Measurements from ENCODE around the gene VPS37C. TPM values are rescaled to one million over a fixed set of nuclear protein-coding genes. Genes with fewer than 3 reads are reported as not detected.

The VPS37C gene
- total RNA-seq, 3 donors from 2014 or later: 9.3 to 20.3 (median 17.1) TPM

GRCh38 chr11:61172888-61173287 is 11.7 kb upstream of the VPS37C start:
- no peak overlapping the region for H3K27ac ChIP-seq
- H3K4me1 ChIP-seq: no peaks in the 10 kb centered on the region
- H3K4me3 ChIP-seq: no peak overlapping the region
- intact Hi-C loops (cut with DNase I; ENCODE audit: low total_unique reads): no loop called here
- no peak for TF ChIP-seq POLR2AphosphoS5 (IDR thresholded peaks at IDR 0.05)
- no peak for TF ChIP-seq CTCF (IDR thresholded peaks at IDR 0.05)
- TF ChIP-seq POLR2A (IDR thresholded peaks at IDR 0.05): no peak
- no peaks in the 10 kb centered on the region for H3K36me3 ChIP-seq
- no peaks in the 10 kb centered on the region for H3K27me3 ChIP-seq
- H3K9me3 ChIP-seq: no peaks in the 10 kb centered on the region
- no peak for DNase-seq (ENCODE audit: low spot score in 2 of 2)

DNA sequence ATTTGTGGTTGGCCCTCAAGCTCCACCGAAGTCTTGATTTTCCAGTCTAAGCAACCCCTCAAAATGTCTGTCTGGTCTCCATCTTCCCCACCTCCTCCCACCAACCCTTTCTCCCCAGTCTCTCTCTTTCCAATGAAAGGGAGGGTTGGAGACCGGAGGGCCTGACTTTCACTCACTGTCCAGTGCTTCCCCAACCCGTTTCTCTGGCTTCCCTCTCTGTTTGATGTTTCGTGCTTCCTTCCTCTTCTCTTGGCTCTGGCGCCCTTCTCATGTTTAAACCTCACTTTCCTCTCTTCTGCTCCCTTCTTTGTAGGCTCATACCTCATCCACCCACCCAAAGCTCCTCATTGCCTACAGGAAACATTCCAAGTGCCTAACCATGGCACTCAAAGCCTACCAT is 11.1 kb upstream of the VPS37C start:
- DNase-seq (ENCODE audit: low spot score in 2 of 2): no peak
- intact Hi-C loops (cut with DNase I; ENCODE audit: low total_unique reads): no loop called here

GRCh38 chr11:61171907-61172306 is 10.7 kb upstream of the VPS37C start:
- Histone ChIP-seq H3K27ac (no peak overlapping the region), H3K36me3 (no peaks in the 10 kb centered on the region), H3K27me3 (no peaks in the 10 kb centered on the region), H3K4me1 (no peaks in the 10 kb centered on the region), H3K4me3 (no peak overlapping the region), H3K9me3 (no peaks in the 10 kb centered on the region)
- DNase-seq (ENCODE audit: low spot score in 2 of 2): no peak
- intact Hi-C loops (cut with DNase I; ENCODE audit: low total_unique reads): no loop called here
- no peak for TF ChIP-seq POLR2A (IDR thresholded peaks at IDR 0.05)
- no peak for TF ChIP-seq CTCF (IDR thresholded peaks at IDR 0.05)
- TF ChIP-seq POLR2AphosphoS5 (IDR thresholded peaks at IDR 0.05): no peak

More for the DNA sequence above, 11.1 kb upstream of the VPS37C start:
- H3K27ac ChIP-seq: no peak overlapping the region
- H3K9me3 ChIP-seq: no peaks in the 10 kb centered on the region
- no peaks in the 10 kb centered on the region for H3K36me3 ChIP-seq
- no peak overlapping the region for H3K4me3 ChIP-seq
- no peaks in the 10 kb centered on the region for H3K27me3 ChIP-seq
- no peaks in the 10 kb centered on the region for H3K4me1 ChIP-seq
- TF ChIP-seq POLR2AphosphoS5 (IDR thresholded peaks at IDR 0.05): no peak
- TF ChIP-seq POLR2A (IDR thresholded peaks at IDR 0.05): no peak
- no peak for TF ChIP-seq CTCF (IDR thresholded peaks at IDR 0.05)

DNA sequence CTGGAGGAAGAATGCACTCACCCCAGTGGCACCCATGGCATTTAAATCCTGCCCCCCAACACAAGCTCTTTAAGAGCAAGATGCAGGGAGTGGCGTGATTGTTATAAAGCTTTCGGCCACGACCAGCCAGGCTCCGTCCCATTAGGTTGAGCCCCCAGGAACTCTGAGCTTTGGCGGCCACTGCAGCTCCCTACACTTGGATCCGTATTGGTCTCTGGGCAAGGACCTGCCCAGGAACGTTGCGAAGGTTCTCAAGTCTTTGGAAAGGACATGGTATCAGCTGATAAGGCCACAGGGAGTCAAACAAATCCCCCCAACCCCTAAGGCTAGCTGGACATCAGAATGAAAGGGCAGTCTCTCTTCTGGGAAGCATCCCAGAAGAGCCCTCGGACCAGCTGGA is 9.3 kb upstream of the VPS37C start:
- no peak for DNase-seq (ENCODE audit: low spot score in 2 of 2)
- TF ChIP-seq POLR2AphosphoS5 (IDR thresholded peaks at IDR 0.05): no peak
- no peak for TF ChIP-seq CTCF (IDR thresholded peaks at IDR 0.05)
- no peak for TF ChIP-seq POLR2A (IDR thresholded peaks at IDR 0.05)
- intact Hi-C loops (cut with DNase I; ENCODE audit: low total_unique reads): no loop called here
- no peaks in the 10 kb centered on the region for H3K4me1 ChIP-seq
- no peak overlapping the region for H3K4me3 ChIP-seq
- H3K36me3 ChIP-seq: no peaks in the 10 kb centered on the region
- H3K27ac ChIP-seq: no peak overlapping the region
- no peaks in the 10 kb centered on the region for H3K9me3 ChIP-seq
- no peaks in the 10 kb centered on the region for H3K27me3 ChIP-seq

DNA sequence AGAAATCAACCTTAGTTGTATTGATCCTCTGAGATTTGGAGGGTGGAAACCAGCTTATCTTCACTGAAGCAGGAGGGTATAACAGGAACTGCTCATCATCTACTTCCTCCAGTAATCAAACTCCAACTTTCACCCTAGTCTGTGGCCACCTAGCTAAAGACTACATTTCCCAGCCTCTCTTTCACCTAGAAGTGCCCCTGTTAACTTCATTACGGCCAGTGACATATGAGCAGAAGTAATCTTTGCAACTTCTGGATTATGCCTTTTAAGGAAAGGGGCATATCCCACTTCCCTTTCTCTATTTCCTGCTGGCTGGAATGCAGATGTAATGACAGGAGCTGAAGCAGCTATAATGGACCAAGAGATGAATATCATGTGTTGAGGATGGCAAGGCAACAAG is 7.6 kb upstream of the VPS37C start:
- H3K4me3 ChIP-seq: no peak overlapping the region
- no peak overlapping the region for H3K27ac ChIP-seq
- H3K9me3 ChIP-seq: no peaks in the 10 kb centered on the region
- H3K27me3 ChIP-seq: no peaks in the 10 kb centered on the region
- H3K4me1 ChIP-seq: no peaks in the 10 kb centered on the region
- no peaks in the 10 kb centered on the region for H3K36me3 ChIP-seq
- intact Hi-C loops (cut with DNase I; ENCODE audit: low total_unique reads): no loop called here
- DNase-seq (ENCODE audit: low spot score in 2 of 2): no peak
- TF ChIP-seq POLR2A (IDR thresholded peaks at IDR 0.05): no peak
- no peak for TF ChIP-seq POLR2AphosphoS5 (IDR thresholded peaks at IDR 0.05)
- no peak for TF ChIP-seq CTCF (IDR thresholded peaks at IDR 0.05)

Measured in breast epithelium (tissue), 4 donors.